SK-N-SH (cell line): ENCODE data around the gene RBL2.

Source experiments
- EZH2phosphoT487 ChIP-seq: fragments of 200-600 bp; sonication (generic); IDR thresholded peaks from 2 replicates; pipeline ENCODE4 v1.6.1; 2017; ENCODE audit warnings: low read depth, mixed run types, mild to moderate bottlenecking, antibody characterized with exemption, moderate library complexity, borderline replicate concordance
- MXI1 ChIP-seq: IDR thresholded peaks from 2 replicates; pipeline ENCODE4 v1.6.1; 2012; ENCODE audit warnings: mild to moderate bottlenecking, low read depth, low read length, improper control_type of control experiment
- POLR2AphosphoS5 ChIP-seq: IDR thresholded peaks from 2 replicates; pipeline ENCODE4 v1.6.1; 2012; ENCODE audit warnings: low read depth, low read length
- TAF1 ChIP-seq: IDR thresholded peaks from 2 replicates; pipeline ENCODE4 v1.6.1; 2012; ENCODE audit warnings: low read depth, mild to moderate bottlenecking, low read length, moderate library complexity, borderline replicate concordance
- TF ChIP-seq, protein P1 (sequence below): IDR thresholded peaks from 2 replicates; pipeline ENCODE4 v1.4.0; 2012; ENCODE audit warnings: low read depth, borderline replicate concordance
- TF ChIP-seq, protein P2 (sequence below): fragments of 200-600 bp; sonication (generic); IDR thresholded peaks from 2 replicates; pipeline ENCODE4 v1.6.1; 2017; ENCODE audit warnings: antibody characterized with exemption, mild to moderate bottlenecking, moderate library complexity
- TF ChIP-seq, protein P3 (sequence below): IDR thresholded peaks from 2 replicates; pipeline ENCODE4 v1.6.1; 2012; ENCODE audit warnings: mild to moderate bottlenecking, low read depth, low read length, moderate library complexity
- TF ChIP-seq, protein P4 (sequence below): fragments of 150-350 bp; IDR thresholded peaks from 2 replicates; pipeline ENCODE4 v1.6.1; 2017; ENCODE audit warnings: antibody characterized with exemption, low read length, low read depth, borderline replicate concordance

DNA sequence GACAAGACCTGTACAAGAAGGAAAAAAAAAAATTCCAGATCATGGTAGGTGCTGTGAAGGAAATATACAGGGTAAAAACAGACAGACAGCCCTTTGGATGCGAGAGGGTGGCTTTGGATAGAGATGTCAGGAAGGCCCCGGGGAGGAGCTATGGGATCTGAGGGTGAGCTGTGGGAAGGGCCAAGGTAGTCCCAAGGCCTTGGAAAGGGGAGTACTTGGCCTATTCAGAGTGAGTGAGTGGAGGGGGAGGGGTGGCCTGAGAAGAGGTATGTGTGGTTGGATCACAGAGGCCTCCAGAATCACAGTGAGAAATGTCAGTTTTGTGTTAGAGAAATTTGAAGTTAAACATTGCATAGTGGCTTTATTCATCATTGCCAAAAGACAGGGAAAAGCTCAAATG lies 99.9 kb downstream of the RBL2 start:
- TF ChIP-seq MXI1 (no peak), TAF1 (no peak), EZH2phosphoT487 (no peak), POLR2AphosphoS5 (no peak)
- TF ChIP-seq, protein P1, sequence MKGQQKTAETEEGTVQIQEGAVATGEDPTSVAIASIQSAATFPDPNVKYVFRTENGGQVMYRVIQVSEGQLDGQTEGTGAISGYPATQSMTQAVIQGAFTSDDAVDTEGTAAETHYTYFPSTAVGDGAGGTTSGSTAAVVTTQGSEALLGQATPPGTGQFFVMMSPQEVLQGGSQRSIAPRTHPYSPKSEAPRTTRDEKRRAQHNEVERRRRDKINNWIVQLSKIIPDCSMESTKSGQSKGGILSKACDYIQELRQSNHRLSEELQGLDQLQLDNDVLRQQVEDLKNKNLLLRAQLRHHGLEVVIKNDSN = no peak
- TF ChIP-seq, protein P2, sequence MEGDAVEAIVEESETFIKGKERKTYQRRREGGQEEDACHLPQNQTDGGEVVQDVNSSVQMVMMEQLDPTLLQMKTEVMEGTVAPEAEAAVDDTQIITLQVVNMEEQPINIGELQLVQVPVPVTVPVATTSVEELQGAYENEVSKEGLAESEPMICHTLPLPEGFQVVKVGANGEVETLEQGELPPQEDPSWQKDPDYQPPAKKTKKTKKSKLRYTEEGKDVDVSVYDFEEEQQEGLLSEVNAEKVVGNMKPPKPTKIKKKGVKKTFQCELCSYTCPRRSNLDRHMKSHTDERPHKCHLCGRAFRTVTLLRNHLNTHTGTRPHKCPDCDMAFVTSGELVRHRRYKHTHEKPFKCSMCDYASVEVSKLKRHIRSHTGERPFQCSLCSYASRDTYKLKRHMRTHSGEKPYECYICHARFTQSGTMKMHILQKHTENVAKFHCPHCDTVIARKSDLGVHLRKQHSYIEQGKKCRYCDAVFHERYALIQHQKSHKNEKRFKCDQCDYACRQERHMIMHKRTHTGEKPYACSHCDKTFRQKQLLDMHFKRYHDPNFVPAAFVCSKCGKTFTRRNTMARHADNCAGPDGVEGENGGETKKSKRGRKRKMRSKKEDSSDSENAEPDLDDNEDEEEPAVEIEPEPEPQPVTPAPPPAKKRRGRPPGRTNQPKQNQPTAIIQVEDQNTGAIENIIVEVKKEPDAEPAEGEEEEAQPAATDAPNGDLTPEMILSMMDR = no peak
- TF ChIP-seq, protein P3, sequence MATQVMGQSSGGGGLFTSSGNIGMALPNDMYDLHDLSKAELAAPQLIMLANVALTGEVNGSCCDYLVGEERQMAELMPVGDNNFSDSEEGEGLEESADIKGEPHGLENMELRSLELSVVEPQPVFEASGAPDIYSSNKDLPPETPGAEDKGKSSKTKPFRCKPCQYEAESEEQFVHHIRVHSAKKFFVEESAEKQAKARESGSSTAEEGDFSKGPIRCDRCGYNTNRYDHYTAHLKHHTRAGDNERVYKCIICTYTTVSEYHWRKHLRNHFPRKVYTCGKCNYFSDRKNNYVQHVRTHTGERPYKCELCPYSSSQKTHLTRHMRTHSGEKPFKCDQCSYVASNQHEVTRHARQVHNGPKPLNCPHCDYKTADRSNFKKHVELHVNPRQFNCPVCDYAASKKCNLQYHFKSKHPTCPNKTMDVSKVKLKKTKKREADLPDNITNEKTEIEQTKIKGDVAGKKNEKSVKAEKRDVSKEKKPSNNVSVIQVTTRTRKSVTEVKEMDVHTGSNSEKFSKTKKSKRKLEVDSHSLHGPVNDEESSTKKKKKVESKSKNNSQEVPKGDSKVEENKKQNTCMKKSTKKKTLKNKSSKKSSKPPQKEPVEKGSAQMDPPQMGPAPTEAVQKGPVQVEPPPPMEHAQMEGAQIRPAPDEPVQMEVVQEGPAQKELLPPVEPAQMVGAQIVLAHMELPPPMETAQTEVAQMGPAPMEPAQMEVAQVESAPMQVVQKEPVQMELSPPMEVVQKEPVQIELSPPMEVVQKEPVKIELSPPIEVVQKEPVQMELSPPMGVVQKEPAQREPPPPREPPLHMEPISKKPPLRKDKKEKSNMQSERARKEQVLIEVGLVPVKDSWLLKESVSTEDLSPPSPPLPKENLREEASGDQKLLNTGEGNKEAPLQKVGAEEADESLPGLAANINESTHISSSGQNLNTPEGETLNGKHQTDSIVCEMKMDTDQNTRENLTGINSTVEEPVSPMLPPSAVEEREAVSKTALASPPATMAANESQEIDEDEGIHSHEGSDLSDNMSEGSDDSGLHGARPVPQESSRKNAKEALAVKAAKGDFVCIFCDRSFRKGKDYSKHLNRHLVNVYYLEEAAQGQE = no peak
- TF ChIP-seq, protein P4, sequence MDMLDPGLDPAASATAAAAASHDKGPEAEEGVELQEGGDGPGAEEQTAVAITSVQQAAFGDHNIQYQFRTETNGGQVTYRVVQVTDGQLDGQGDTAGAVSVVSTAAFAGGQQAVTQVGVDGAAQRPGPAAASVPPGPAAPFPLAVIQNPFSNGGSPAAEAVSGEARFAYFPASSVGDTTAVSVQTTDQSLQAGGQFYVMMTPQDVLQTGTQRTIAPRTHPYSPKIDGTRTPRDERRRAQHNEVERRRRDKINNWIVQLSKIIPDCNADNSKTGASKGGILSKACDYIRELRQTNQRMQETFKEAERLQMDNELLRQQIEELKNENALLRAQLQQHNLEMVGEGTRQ = no peak
